Measurements from ENCODE around the gene ORMDL3.

DNA sequence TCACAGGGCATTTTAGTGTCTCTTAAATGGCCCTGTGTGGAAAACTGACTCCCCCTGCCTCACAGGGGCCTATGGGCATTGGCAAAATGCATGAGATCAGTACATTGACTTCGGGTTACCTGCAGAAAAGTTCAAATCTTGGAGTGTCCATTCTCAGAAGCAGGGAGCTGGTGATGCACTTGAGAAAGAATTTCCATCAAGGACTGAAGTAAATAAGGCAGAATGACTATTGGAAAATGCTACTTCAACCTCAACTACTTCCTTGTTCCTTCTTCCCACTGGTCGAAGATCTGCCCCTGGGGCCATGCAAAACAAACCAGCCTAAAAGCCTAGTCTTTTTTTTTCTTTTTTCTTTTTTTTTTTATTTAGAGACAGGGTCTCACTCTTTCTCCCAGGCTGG is 21.6 kb upstream of the ORMDL3 start:
- TF ChIP-seq ZNF70 (CRISPR knock-in tag; IDR thresholded peaks at IDR 0.05) (no peak), ARNTL (CRISPR knock-in tag; IDR thresholded peaks at IDR 0.05; ENCODE audit: borderline replicate concordance, low read depth) (no peak), OSR1 (CRISPR knock-in tag; IDR thresholded peaks at IDR 0.05) (no peak), ZNF565 (CRISPR knock-in tag; conservative IDR thresholded peaks at IDR 0.05; ENCODE audit: low read depth) (no peak), CSRNP3 (CRISPR knock-in tag; IDR thresholded peaks at IDR 0.05) (no peak), ZNF8 (CRISPR knock-in tag; IDR thresholded peaks at IDR 0.05) (no peak), GLIS3 (CRISPR knock-in tag; IDR thresholded peaks at IDR 0.05) (no peak), ISL1 (CRISPR knock-in tag; IDR thresholded peaks at IDR 0.05) (no peak), TOX (CRISPR knock-in tag; IDR thresholded peaks at IDR 0.05; ENCODE audit: borderline replicate concordance) (no peak), ZFP30 (CRISPR knock-in tag; IDR thresholded peaks at IDR 0.05) (no peak), BACH2 (CRISPR knock-in tag; IDR thresholded peaks at IDR 0.05; ENCODE audit: borderline replicate concordance) (no peak)
- TF ChIP-seq, protein P1, sequence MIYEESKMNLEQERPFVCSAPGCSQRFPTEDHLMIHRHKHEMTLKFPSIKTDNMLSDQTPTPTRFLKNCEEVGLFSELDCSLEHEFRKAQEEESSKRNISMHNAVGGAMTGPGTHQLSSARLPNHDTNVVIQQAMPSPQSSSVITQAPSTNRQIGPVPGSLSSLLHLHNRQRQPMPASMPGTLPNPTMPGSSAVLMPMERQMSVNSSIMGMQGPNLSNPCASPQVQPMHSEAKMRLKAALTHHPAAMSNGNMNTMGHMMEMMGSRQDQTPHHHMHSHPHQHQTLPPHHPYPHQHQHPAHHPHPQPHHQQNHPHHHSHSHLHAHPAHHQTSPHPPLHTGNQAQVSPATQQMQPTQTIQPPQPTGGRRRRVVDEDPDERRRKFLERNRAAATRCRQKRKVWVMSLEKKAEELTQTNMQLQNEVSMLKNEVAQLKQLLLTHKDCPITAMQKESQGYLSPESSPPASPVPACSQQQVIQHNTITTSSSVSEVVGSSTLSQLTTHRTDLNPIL (CRISPR knock-in tag; IDR thresholded peaks at IDR 0.05; ENCODE audit: low read depth), result no peak

Measured in SK-N-SH treated with all-trans-retinoic acid at 6 μM for 48 hours (cell line).